Retinal pigment epithelial cell (primary cell): ENCODE data around the gene FAM184A.

ENCODE experiments used
- DNase-seq: peaks from one replicate; pipeline ENCODE4 v3.0.0-alpha.2; 2010; ENCODE audit warnings: low read depth
- H3K4me3 ChIP-seq: 2 replicates; pipeline ENCODE4 v1.5.1; 2011; ENCODE audit warnings: mild to moderate bottlenecking, low read length, control low read depth, moderate library complexity
- TF ChIP-seq, protein P1 (sequence below): conservative IDR thresholded peaks from 2 replicates; pipeline ENCODE4 v1.5.1; 2011; ENCODE audit warnings: low read depth, low read length, control low read depth, inconsistent platforms

The FAM184A gene

GRCh38 chr6:119032428-119032827, 46.0 kb downstream of the FAM184A start:
- TF ChIP-seq, protein P1, sequence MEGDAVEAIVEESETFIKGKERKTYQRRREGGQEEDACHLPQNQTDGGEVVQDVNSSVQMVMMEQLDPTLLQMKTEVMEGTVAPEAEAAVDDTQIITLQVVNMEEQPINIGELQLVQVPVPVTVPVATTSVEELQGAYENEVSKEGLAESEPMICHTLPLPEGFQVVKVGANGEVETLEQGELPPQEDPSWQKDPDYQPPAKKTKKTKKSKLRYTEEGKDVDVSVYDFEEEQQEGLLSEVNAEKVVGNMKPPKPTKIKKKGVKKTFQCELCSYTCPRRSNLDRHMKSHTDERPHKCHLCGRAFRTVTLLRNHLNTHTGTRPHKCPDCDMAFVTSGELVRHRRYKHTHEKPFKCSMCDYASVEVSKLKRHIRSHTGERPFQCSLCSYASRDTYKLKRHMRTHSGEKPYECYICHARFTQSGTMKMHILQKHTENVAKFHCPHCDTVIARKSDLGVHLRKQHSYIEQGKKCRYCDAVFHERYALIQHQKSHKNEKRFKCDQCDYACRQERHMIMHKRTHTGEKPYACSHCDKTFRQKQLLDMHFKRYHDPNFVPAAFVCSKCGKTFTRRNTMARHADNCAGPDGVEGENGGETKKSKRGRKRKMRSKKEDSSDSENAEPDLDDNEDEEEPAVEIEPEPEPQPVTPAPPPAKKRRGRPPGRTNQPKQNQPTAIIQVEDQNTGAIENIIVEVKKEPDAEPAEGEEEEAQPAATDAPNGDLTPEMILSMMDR = no peak
- DNase-seq = no peak
- no peak overlapping the region for H3K4me3 ChIP-seq

DNA sequence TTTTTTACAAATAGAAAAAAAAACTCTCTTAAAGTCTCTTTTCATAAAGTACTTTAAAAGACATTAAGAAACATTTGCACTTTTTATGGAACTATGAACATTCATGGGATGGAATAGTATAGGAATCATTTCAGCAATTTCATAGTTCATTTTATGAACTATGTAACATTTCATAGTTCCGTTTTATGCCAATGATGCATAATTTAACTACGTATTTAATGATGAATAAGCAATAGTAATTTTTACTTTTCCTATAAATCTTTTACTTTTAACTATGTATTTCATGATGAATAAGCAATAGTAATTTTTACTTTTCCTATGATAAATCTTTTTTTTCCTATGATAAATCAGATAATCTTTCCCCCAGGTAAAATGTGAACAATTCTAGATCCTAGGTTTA, 47.7 kb downstream of the FAM184A start:
- no peak overlapping the region for H3K4me3 ChIP-seq
- TF ChIP-seq, protein P1 = no peak

GRCh38 chr6:119028091-119028490, 50.4 kb downstream of the FAM184A start:
- TF ChIP-seq, protein P1 = no peak
- DNase-seq = no peak
- no peak overlapping the region for H3K4me3 ChIP-seq

More for the DNA sequence above, 47.7 kb downstream of the FAM184A start:
- no peak for DNase-seq

DNA sequence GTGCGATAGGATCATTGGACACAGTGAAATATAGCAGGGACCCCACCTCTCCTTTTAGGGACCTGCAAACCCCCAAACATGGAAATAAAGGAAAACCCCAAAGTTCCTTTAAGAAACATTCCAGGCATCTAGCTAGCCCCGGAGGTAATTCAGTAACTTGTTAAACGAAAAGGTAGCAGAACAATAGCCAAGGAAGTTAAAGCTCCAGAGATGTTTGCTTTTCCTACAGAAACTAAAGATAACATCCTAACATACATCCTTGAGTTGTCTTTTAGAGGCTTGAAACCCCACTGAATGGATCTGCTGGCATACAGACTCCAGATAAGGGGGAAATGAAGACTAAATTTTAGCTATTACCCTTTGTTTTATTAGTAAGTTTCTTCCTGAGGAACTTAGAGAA, 51.0 kb downstream of the FAM184A start:
- DNase-seq = no peak
- H3K4me3 ChIP-seq = no peak overlapping the region
- TF ChIP-seq, protein P1 = no peak

GRCh38 chr6:119026822-119027221, 51.6 kb downstream of the FAM184A start:
- H3K4me3 ChIP-seq = no peak overlapping the region
- TF ChIP-seq, protein P1 = no peak
- DNase-seq = no peak

- no peak overlapping the region for H3K4me3 ChIP-seq
- TF ChIP-seq, protein P1 = no peak
- DNase-seq = no peak
Measured at GRCh38 chr6:119025793-119026192, 52.7 kb downstream of the FAM184A start.

GRCh38 chr6:119024111-119024510, 54.4 kb downstream of the FAM184A start:
- no peak for DNase-seq
- TF ChIP-seq, protein P1 = no peak
- H3K4me3 ChIP-seq = no peak overlapping the region
